Stomach (tissue), 4 donors: ENCODE measurements around the gene FOXO3.

ENCODE experiments used
- CTCF ChIP-seq, 7 experiments: fragments of 450-650 bp in 4 of 7; fragments of 200-600 bp in 3 of 7; sonication (generic) in 3 of 7; IDR thresholded peaks; one replicate each; pipeline ENCODE4 v1.5.1; 2016 to 2019; ENCODE audit warnings: antibody characterized with exemption in 7 of 7, control low read depth in 2 of 7, mild to moderate bottlenecking in 1 of 7
- EP300 ChIP-seq: sonication (generic); formaldehyde crosslinking; IDR thresholded peaks from one replicate; pipeline ENCODE4 v1.6.1; 2017; ENCODE audit warnings: antibody characterized with exemption
- POLR2A ChIP-seq, 4 donors: fragments of 450-650 bp; IDR thresholded peaks; one replicate each; pipeline ENCODE4 v1.6.1; 2016; ENCODE audit warnings: antibody characterized with exemption in 4 of 4, control low read depth in 2 of 4, mild to moderate bottlenecking in 1 of 4, moderate library complexity in 1 of 4
- POLR2AphosphoS5 ChIP-seq, 3 donors: sonication (generic); formaldehyde crosslinking; IDR thresholded peaks; one replicate each; pipeline ENCODE4 v1.6.1; 2016; ENCODE audit warnings: antibody characterized with exemption in 3 of 3

- TF ChIP-seq POLR2A (IDR thresholded peaks at IDR 0.05) (no peak), POLR2AphosphoS5 (IDR thresholded peaks at IDR 0.05) (no peak), CTCF (IDR thresholded peaks at IDR 0.05) (no peak), EP300 (no peak)
These were observed 9.8 kb downstream of the FOXO3 start for GRCh38 chr6:108570517-108570916.
